Karpas-422 (cell line): ENCODE data around the gene VRK3. TPM values are rescaled to one million over a fixed set of nuclear protein-coding genes. Genes with fewer than 3 reads are reported as not detected.

Experiments used
- DNase-seq: peaks from one replicate; pipeline ENCODE4 v3.0.0-alpha.2; 2015
- H2AFZ ChIP-seq: fragments of 200-600 bp; sonication (generic); 2 replicates; pipeline ENCODE4 v1.6.1; 2014; ENCODE audit warnings: antibody characterized with exemption, low read length, mixed read lengths
- H3K27ac ChIP-seq: fragments of 200-600 bp; sonication (generic); 2 replicates; pipeline ENCODE4 v1.5.1; 2014; ENCODE audit warnings: mild to moderate bottlenecking, low read length, moderate library complexity
- H3K27me3 ChIP-seq: fragments of 200-600 bp; sonication (generic); 2 replicates; pipeline ENCODE4 v1.6.1; 2014; ENCODE audit warnings: low read length, mixed read lengths
- H3K36me3 ChIP-seq: fragments of 200-600 bp; sonication (generic); 2 replicates; pipeline ENCODE4 v1.6.1; 2014; ENCODE audit warnings: low read length, mixed read lengths; ENCODE audit not compliant: insufficient read depth
- H3K4me1 ChIP-seq: fragments of 200-600 bp; sonication (generic); 2 replicates; pipeline ENCODE4 v1.6.1; 2014; ENCODE audit warnings: mild to moderate bottlenecking, low read length, mixed read lengths
- H3K4me2 ChIP-seq: fragments of 200-600 bp; sonication (generic); 2 replicates; pipeline ENCODE4 v1.6.1; 2014; ENCODE audit warnings: low read length, low read depth, mild to moderate bottlenecking; ENCODE audit not compliant: poor library complexity, severe bottlenecking
- H3K4me3 ChIP-seq: fragments of 200-600 bp; sonication (generic); 2 replicates; pipeline ENCODE4 v1.5.1; 2014; ENCODE audit warnings: mild to moderate bottlenecking, antibody characterized with exemption, low read length, mixed read lengths
- H3K79me2 ChIP-seq: fragments of 200-600 bp; sonication (generic); 2 replicates; pipeline ENCODE4 v1.6.1; 2014; ENCODE audit warnings: mild to moderate bottlenecking, low read length, mixed read lengths
- H3K9ac ChIP-seq: fragments of 200-600 bp; sonication (generic); 2 replicates; pipeline ENCODE4 v1.6.0; 2014; ENCODE audit warnings: low read length
- H3K9me2 ChIP-seq: fragments of 200-600 bp; sonication (generic), shearing (Covaris generic); replicated peaks from 2 replicates; pipeline ENCODE4 v1.6.0; 2014; ENCODE audit warnings: mild to moderate bottlenecking, low read length, moderate library complexity; ENCODE audit not compliant: insufficient read depth
- H3K9me3 ChIP-seq: fragments of 300-700, 200-600 bp; sonication (generic); 2 replicates; pipeline ENCODE4 v1.6.1; 2014; ENCODE audit warnings: low read length, mixed read lengths
- H4K20me1 ChIP-seq: fragments of 200-600 bp; sonication (generic); 2 replicates; pipeline ENCODE4 v1.6.1; 2014; ENCODE audit warnings: mild to moderate bottlenecking, antibody characterized with exemption, low read length, low read depth; ENCODE audit not compliant: insufficient read depth
- total RNA-seq: library from RNA; depleted of rRNA; stranded (reverse); fragments of >200 nt; shearing (Covaris generic); gene quantifications from 2 replicates; pipeline ENCODE4 v1.2.3, GENCODE V29; 2014; ENCODE audit warnings: low replicate concordance; rRNA removed

VRK3 gene
- total RNA-seq, 1 experiment from 2014 or later = 75.9 TPM

- H3K4me1 ChIP-seq = peaks cover 71% of the 10 kb centered on the region
- H3K4me2 ChIP-seq = peak overlapping the region; percentile 80
- H3K4me3 ChIP-seq = peak overlapping the region; percentile 75
- no peak for DNase-seq
- H3K9ac ChIP-seq = peak overlapping the region; percentile 99
- no peaks in the 10 kb centered on the region for H3K9me3 ChIP-seq
- no peaks in the 10 kb centered on the region for H3K9me2 ChIP-seq
- H2AFZ ChIP-seq = no peak overlapping the region
- peaks cover 24% of the 10 kb centered on the region for H4K20me1 ChIP-seq
- H3K27ac ChIP-seq = peak overlapping the region; percentile 94; the same call in 1 of the 2 replicates
- H3K79me2 ChIP-seq = peaks cover 82% of the 10 kb centered on the region
- H3K27me3 ChIP-seq = no peaks in the 10 kb centered on the region
- peaks cover 52% of the 10 kb centered on the region for H3K36me3 ChIP-seq
Measured at GRCh38 chr19:49927526-49928264, 97.5 kb downstream of the VRK3 start.

DNA sequence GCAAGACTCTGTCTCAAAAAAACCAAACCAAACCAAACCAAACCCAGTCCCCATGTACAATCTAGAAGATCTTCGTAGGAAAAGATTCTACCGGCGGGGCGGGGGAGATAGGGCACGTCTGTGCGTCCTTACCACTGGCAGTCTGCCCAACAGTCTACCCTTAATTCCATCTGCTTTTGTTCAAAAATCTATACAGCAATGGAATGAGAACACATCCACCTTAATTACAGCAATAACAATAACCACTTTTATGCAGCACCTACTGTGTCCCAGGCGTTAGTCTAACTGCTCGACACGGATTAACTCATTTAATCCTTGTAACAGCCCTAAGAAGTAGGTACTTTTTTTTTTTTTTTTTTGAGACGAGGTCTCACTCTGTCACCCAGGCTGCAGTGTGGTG lies 98.7 kb downstream of the VRK3 start:
- peaks cover 44% of the 10 kb centered on the region for H3K36me3 ChIP-seq
- H2AFZ ChIP-seq = no peak overlapping the region
- H3K9me2 ChIP-seq = no peaks in the 10 kb centered on the region
- H4K20me1 ChIP-seq = peaks cover 15% of the 10 kb centered on the region
- no peak overlapping the region for H3K4me2 ChIP-seq
- H3K4me1 ChIP-seq = peaks cover 74% of the 10 kb centered on the region
- H3K27me3 ChIP-seq = no peaks in the 10 kb centered on the region
- H3K4me3 ChIP-seq = no peak overlapping the region
- DNase-seq = no peak
- no peak overlapping the region for H3K27ac ChIP-seq
- H3K79me2 ChIP-seq = peaks cover 94% of the 10 kb centered on the region
- no peaks in the 10 kb centered on the region for H3K9me3 ChIP-seq
- no peak overlapping the region for H3K9ac ChIP-seq

Other genes with a start within 250 kb of the VRK3 start
- 15.8 and 38.3 TPM in 2 replicates for gene FUZ, start 212.1 kb downstream of the VRK3 start, total RNA-seq
- gene MED25, start 207.1 kb downstream of the VRK3 start, total RNA-seq = 37.8 and 40.5 TPM in 2 replicates
- gene PTOV1, start 174.2 kb downstream of the VRK3 start, total RNA-seq = 67.8 and 114 TPM in 2 replicates
- gene PNKP, start 157.8 kb downstream of the VRK3 start, total RNA-seq = 49.4 and 101 TPM in 2 replicates
- gene AKT1S1, start 148.0 kb downstream of the VRK3 start, total RNA-seq = 8.2 and 8.9 TPM in 2 replicates
- 13.6 and 17.8 TPM in 2 replicates for gene TBC1D17, start 147.7 kb downstream of the VRK3 start, total RNA-seq
- not detected in 2 replicates for gene IL4I1, start 128.5 kb downstream of the VRK3 start, total RNA-seq
- 454 and 537 TPM in 2 replicates for gene ATF5, start 96.2 kb downstream of the VRK3 start, total RNA-seq
- gene NUP62, start 95.9 kb downstream of the VRK3 start, total RNA-seq = 35.0 and 37.9 TPM in 2 replicates
- gene SIGLEC11, start 64.2 kb downstream of the VRK3 start, total RNA-seq = 0.87 TPM in 1 of 2 replicates, not detected in the other
- 22.3 and 24.1 TPM in 2 replicates for gene ZNF473, start 633 bp upstream of the VRK3 start, total RNA-seq
- not detected in 2 replicates for gene IZUMO2, start 137.9 kb upstream of the VRK3 start, total RNA-seq
- gene MYH14, start 178.2 kb upstream of the VRK3 start, total RNA-seq = not detected in 2 replicates